Kidney (tissue), 14 donors: ENCODE measurements around the gene STAB2. TPM values are rescaled to one million over a fixed set of nuclear protein-coding genes. Genes with fewer than 3 reads are reported as not detected.

ENCODE experiments used
- DNase-seq, 5 donors: peaks; one replicate each; pipeline ENCODE4 v3.0.0-alpha.2; 2013 to 2020
- FAIRE-seq: peaks from 2 replicates; lab custom pipeline; 2012; peaks lifted over from hg19 to GRCh38; lab: Jason Lieb, UNC
- H3K27ac ChIP-seq, 2 donors: one replicate each; pipeline ENCODE4 v1.7.0; 2013; ENCODE audit warnings: low read depth in 2 of 2, low read length in 2 of 2, inconsistent platforms in 1 of 2
- H3K27me3 ChIP-seq: one replicate; pipeline ENCODE4 v1.7.1; 2013; ENCODE audit warnings: low read length, inconsistent platforms; ENCODE audit not compliant: control insufficient read depth, insufficient read depth
- H3K36me3 ChIP-seq, 3 donors: one replicate each; pipeline versions ENCODE4 v1.7.0 to v1.7.1; 2013; ENCODE audit warnings: low read length in 3 of 3, control low read depth in 1 of 3, inconsistent platforms in 1 of 3; ENCODE audit not compliant: insufficient read depth in 3 of 3, control insufficient read depth in 2 of 3
- H3K4me1 ChIP-seq, 3 donors: one replicate each; pipeline versions ENCODE4 v1.7.0 to v1.7.1; 2013; ENCODE audit warnings: low read length in 3 of 3, inconsistent platforms in 1 of 3, low read depth in 1 of 3; ENCODE audit not compliant: control insufficient read depth in 2 of 3, insufficient read depth in 2 of 3
- H3K4me3 ChIP-seq, 3 donors: one replicate each; pipeline versions ENCODE4 v1.7.0 to v1.8.1; 2013; ENCODE audit warnings: low read length in 3 of 3, control low read depth in 1 of 3, inconsistent platforms in 1 of 3
- H3K9ac ChIP-seq, 3 donors: one replicate each; pipeline versions ENCODE4 v1.7.0 to v1.7.1; 2013; ENCODE audit warnings: low read length in 3 of 3, control low read depth in 1 of 3, inconsistent platforms in 1 of 3
- H3K9me3 ChIP-seq, 3 donors: one replicate each; pipeline versions ENCODE4 v1.7.0 to v1.7.1; 2013; ENCODE audit warnings: low read length in 3 of 3, control low read depth in 1 of 3, inconsistent platforms in 1 of 3; ENCODE audit not compliant: control insufficient read depth in 2 of 3, insufficient read depth in 1 of 3
- intact Hi-C: fragments of 100-400 bp; cut with DNase I; formaldehyde crosslinking; loops from one replicate; pipeline ENCODE4 v1.11.1; 2022
- polyA plus RNA-seq: library from polyadenylated mRNA; stranded (reverse); fragments of 350-450 nt; fragmentation: Illumina TruSeq; extraction: RNeasy Lipid Tissue Mini Kit (QIAGEN cat#74804); gene quantifications from one replicate; pipeline ENCODE4 v1.2.3, GENCODE V29; 2014; ENCODE audit warnings: low read depth, low replicate concordance; ENCODE audit not compliant: insufficient read depth
- total RNA-seq: library from RNA; stranded (reverse); fragmentation: NEBNext Ultra II Directional; extraction: Animal tissue kit (Norgen Biotek cat#: 25700); gene quantifications from one replicate; pipeline ENCODE4 v1.2.1, GENCODE V29; 2021
- TF ChIP-seq, protein P1 (sequence below): IDR thresholded peaks from 3 replicates; pipeline ENCODE4 v1.5.1; 2012; ENCODE audit warnings: mild to moderate bottlenecking, moderate library complexity, borderline replicate concordance; ENCODE audit not compliant: insufficient read depth; ENCODE audit errors: extremely low read depth
- donor health status: control.
- donor health status: control.
- donor health status: control.
- donor health status: control.
- donor health status: control.
- donor health status: DM: yes; HTN: yes; CAD: no.
- donor health status: Normal renal cell carcinoma (clear cell type).

Gene STAB2
- total and polyA plus RNA-seq, 2 donors from 2014 or later, result 0.16 TPM; not detected in 1

DNA sequence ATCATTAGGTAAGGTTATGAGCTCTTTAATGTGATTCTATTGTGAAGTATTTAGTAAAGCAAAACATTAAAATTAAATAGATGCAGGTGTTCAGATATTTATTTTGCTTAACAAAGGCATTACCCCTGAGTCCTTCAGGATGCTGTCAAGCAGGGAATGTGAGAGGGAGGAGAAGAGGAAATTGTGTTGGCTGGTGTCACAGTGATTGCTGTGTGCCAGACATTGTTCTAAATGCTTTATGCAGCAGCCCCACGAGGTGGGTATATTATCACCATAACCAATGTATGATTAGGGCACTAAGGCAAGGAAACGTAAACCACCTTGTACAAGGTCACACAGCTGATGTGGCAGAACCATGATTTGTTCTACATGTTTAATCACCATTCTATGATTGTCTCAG is 80.1 kb downstream of the STAB2 start:
- Histone ChIP-seq H3K9ac (no peak overlapping the region), H3K4me3 (no peak overlapping the region), H3K9me3 (no peaks in the 10 kb centered on the region), H3K4me1 (no peaks in the 10 kb centered on the region), H3K27ac (no peak overlapping the region), H3K27me3 (no peaks in the 10 kb centered on the region), H3K36me3 (no peaks in the 10 kb centered on the region)
- FAIRE-seq (no peak), DNase-seq (no peak)
- intact Hi-C loops, result no loop called here
- TF ChIP-seq, protein P1, sequence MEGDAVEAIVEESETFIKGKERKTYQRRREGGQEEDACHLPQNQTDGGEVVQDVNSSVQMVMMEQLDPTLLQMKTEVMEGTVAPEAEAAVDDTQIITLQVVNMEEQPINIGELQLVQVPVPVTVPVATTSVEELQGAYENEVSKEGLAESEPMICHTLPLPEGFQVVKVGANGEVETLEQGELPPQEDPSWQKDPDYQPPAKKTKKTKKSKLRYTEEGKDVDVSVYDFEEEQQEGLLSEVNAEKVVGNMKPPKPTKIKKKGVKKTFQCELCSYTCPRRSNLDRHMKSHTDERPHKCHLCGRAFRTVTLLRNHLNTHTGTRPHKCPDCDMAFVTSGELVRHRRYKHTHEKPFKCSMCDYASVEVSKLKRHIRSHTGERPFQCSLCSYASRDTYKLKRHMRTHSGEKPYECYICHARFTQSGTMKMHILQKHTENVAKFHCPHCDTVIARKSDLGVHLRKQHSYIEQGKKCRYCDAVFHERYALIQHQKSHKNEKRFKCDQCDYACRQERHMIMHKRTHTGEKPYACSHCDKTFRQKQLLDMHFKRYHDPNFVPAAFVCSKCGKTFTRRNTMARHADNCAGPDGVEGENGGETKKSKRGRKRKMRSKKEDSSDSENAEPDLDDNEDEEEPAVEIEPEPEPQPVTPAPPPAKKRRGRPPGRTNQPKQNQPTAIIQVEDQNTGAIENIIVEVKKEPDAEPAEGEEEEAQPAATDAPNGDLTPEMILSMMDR, result no peak

DNA sequence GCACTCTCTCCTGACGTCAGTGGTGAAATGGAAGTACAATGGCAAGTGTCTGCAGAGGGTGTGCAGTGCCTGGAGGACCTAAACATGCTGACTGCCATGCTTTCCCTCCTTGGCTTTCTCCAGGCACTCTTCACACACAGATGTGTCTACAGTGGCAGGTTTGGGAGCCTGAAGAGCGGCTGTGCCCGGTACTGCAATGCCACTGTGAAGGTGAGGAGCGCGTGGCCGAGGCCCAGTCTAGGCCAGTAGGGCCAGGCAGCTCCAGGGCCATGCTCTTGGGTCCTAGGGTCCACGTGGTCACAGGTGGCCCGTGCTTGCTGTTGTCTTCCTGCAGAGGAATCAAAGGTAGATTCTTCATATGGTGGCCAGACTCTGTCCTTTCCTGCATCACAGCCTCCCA is 81.4 kb downstream of the STAB2 start:
- no peaks in the 10 kb centered on the region for H3K27me3 ChIP-seq
- H3K9me3 ChIP-seq, result no peaks in the 10 kb centered on the region
- no peak overlapping the region for H3K4me3 ChIP-seq
- H3K9ac ChIP-seq, result no peak overlapping the region
- no peak overlapping the region for H3K27ac ChIP-seq
- no peaks in the 10 kb centered on the region for H3K4me1 ChIP-seq
- FAIRE-seq (no peak), DNase-seq (no peak)
- TF ChIP-seq, protein P1, result no peak
- no peaks in the 10 kb centered on the region for H3K36me3 ChIP-seq
- intact Hi-C loops, result no loop called here

DNA sequence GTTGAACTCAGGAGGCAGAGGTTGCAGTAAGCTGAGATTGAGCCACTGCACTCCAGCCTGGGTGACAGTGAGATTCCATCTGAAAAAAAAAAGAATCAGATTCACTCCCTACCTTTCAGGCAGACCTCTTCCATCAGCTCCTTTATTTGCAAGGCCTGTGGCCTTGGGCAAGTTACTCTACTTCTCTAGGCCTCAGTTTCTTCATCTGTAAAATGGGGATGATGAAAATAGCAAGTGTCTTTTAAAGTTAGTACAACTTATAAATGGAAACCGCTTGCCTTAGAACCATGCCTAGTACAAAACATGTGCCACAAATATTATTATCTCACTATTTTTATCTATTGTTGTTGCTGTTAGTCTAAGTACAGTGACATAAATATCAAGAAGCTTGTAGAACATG is 84.3 kb downstream of the STAB2 start:
- no peak overlapping the region for H3K9ac ChIP-seq
- no peaks in the 10 kb centered on the region for H3K4me1 ChIP-seq
- no peak overlapping the region for H3K27ac ChIP-seq
- intact Hi-C loops, result no loop called here
- no peaks in the 10 kb centered on the region for H3K27me3 ChIP-seq
- TF ChIP-seq, protein P1, result no peak
- no peaks in the 10 kb centered on the region for H3K36me3 ChIP-seq
- H3K9me3 ChIP-seq, result no peaks in the 10 kb centered on the region
- no peak overlapping the region for H3K4me3 ChIP-seq
- DNase-seq (no peak), FAIRE-seq (no peak)
